ENCODE results near the gene CD8A.

DNA sequence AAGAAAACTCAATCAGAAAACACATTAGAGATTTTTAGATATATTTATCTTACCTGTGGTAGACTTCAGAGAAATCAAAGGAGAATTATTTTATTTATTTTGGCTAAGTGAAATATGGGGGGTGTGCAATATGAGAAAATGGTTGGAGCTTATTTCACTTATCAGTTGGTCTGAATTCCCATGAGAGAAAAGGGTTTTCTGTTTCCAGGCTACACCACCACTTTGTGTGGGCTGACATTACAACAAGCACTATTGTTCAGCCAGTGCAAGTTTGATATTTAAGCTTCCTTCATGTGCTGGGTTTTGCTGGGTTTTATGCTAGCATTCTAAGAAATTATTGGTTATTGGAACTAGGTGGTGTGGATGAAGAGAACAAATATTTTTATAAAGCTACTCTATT lies 37.1 kb downstream of the CD8A start:
- TF ChIP-seq, protein P1, sequence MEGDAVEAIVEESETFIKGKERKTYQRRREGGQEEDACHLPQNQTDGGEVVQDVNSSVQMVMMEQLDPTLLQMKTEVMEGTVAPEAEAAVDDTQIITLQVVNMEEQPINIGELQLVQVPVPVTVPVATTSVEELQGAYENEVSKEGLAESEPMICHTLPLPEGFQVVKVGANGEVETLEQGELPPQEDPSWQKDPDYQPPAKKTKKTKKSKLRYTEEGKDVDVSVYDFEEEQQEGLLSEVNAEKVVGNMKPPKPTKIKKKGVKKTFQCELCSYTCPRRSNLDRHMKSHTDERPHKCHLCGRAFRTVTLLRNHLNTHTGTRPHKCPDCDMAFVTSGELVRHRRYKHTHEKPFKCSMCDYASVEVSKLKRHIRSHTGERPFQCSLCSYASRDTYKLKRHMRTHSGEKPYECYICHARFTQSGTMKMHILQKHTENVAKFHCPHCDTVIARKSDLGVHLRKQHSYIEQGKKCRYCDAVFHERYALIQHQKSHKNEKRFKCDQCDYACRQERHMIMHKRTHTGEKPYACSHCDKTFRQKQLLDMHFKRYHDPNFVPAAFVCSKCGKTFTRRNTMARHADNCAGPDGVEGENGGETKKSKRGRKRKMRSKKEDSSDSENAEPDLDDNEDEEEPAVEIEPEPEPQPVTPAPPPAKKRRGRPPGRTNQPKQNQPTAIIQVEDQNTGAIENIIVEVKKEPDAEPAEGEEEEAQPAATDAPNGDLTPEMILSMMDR (IDR thresholded peaks at IDR 0.05): no peak
- TF ChIP-seq POLR2A (IDR thresholded peaks at IDR 0.05): no peak
